ENCODE measurements around the gene CRYGA.

The CRYGA gene

DNA sequence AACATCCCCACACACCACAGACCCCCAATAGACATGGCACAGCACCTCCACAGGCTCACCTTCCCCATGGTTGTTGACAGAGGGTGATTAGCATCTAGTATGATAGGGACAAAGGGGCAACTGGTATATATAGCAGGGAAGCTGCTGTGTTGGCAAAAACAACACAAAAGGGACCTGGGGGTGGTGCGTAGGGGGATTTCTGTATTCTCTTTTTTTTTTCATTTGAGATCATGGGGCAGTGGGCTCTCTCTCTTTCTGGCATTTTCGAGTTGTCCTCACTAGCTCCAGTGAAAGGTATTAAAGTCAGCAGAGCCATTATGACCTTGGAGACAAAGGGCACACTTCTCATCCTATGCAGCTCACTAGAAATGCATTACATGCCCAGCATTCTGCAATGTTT is at the start of gene CRYGA:
Gene CRYGA (minus strand): TSS at position 101 of the 400 bp plus-strand sequence. CDS start 33 bp downstream, at position 68.
- no peak for DNase-seq (ENCODE audit: extremely low read depth, low read depth)
- TF ChIP-seq CTCF (IDR thresholded peaks at IDR 0.05; ENCODE audit: low read depth, low read length), result no peak

DNA sequence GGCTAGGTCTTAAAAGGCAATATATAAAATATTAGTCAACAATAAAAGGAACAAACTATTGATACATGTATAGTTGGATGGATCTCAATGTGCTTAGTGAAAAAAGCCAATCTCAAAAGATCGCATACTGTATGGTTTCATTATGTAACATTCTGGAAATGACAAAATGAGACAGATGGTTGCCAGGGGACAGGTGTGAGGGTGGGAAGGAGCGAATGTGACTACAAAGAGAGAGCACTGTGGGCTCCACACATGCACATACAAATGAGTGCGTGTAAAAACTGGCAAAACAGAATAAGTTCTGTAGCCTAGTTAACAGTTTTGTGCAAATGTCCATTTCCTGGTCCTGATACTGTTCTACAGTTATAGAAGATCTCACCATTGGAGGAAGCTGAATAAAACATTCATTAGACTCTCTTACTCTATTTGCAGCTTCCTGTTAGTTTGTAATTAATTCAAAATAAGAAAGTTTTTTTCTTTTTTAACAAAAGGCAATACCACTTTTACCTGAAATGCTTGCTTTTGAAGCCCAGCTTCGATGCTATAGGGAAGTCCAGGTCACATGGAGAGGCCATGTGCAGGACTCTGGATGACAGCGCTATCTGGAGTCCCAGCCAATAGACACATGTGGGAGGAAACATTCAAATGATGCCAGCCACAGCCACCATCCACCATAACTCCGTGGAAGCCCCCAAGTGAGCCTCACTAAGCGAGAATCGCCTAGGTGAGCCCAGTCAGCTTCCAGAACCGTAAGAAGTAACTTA is 47.5 kb upstream of the CRYGA start:
- no peak for DNase-seq (ENCODE audit: extremely low read depth, low read depth)
- no peak for TF ChIP-seq CTCF (IDR thresholded peaks at IDR 0.05; ENCODE audit: low read depth, low read length)

- TF ChIP-seq CTCF (IDR thresholded peaks at IDR 0.05; ENCODE audit: low read depth, low read length), result no peak
- no peak for DNase-seq (ENCODE audit: extremely low read depth, low read depth)
These were observed 45.1 kb upstream of the CRYGA start for GRCh38 chr2:208208335-208209085.

- no peak for TF ChIP-seq CTCF (IDR thresholded peaks at IDR 0.05; ENCODE audit: low read depth, low read length)
These were observed 44.4 kb upstream of the CRYGA start for GRCh38 chr2:208207769-208208168.

DNA sequence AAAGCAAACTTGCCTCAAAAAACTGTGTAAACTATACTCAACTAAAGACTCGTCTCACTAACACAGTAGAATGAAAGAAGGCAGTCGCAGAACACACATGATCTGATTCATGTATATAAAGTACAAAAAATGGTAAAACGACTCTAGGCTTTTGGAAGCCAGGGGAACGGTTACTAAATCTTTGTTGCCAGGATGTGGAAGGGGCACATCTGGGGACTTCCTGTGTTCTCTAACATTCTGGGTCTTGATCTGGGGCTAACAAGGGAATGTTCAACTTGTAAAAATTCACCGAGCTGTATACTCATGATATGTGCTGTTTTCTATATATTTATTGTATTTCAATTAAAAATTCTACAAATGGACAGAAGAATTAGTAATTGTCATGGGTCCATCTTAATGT is 40.8 kb upstream of the CRYGA start:
- no peak for TF ChIP-seq CTCF (IDR thresholded peaks at IDR 0.05; ENCODE audit: low read depth, low read length)
- no peak for DNase-seq (ENCODE audit: extremely low read depth, low read depth)

More at GRCh38 chr2:208207769-208208168, 44.4 kb upstream of the CRYGA start:
- DNase-seq (ENCODE audit: extremely low read depth, low read depth), result no peak

DNA sequence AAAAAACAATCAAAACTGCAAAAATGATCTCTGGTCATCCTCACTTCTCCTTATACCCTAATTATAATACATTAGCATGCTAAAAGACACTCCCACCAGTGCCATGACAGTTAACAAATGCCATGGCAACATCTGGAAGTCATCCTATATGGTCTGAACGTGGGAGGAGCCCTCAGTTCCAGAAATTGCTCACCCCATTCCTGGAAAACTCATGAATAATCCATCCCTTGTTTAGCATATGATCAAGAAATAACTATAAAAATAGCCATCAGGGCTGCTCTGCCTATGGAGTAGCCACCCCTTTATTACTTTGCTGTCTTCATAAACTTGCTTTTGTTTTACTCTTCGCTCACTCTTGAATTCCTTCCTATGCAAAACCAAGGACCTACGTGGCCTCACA is 32.1 kb upstream of the CRYGA start:
- TF ChIP-seq CTCF (IDR thresholded peaks at IDR 0.05; ENCODE audit: low read depth, low read length), result no peak
- no peak for DNase-seq (ENCODE audit: extremely low read depth, low read depth)

GRCh38 chr2:208192611-208193236 is 29.3 kb upstream of the CRYGA start:
- DNase-seq (ENCODE audit: extremely low read depth, low read depth), result no peak
- no peak for TF ChIP-seq CTCF (IDR thresholded peaks at IDR 0.05; ENCODE audit: low read depth, low read length)
